Neural progenitor cell (in vitro differentiated cells): ENCODE data around the gene SERGEF.

Experiments used
- CTCF ChIP-seq: fragments of 200-600 bp; sonication (generic); IDR thresholded peaks from 2 replicates; pipeline ENCODE4 v1.5.1; 2017; ENCODE audit warnings: antibody characterized with exemption, mild to moderate bottlenecking
- EZH2 ChIP-seq: fragments of 200-600 bp; sonication (generic); IDR thresholded peaks from 2 replicates; pipeline ENCODE4 v1.6.1; 2017; ENCODE audit warnings: antibody characterized with exemption, mild to moderate bottlenecking, moderate library complexity
- EZH2phosphoT487 ChIP-seq: fragments of 200-600 bp; sonication (generic); IDR thresholded peaks from 2 replicates; pipeline ENCODE4 v1.6.1; 2017; ENCODE audit warnings: antibody characterized with exemption

GRCh38 chr11:17897495-17897894 is 115.4 kb downstream of the SERGEF start:
- TF ChIP-seq CTCF (no peak), EZH2 (no peak), EZH2phosphoT487 (no peak)
